NCI-H1417 treated with DMSO at 0.1 percent for 48 hours (cell line): ENCODE measurements around the gene LCA5.
"Not testable (repeated sequence)": the region's sequence is repeated elsewhere in the genome, so short reads cannot be mapped to it uniquely, and the experiment has no call there.

ENCODE experiments used
- DNase-seq: peaks from one replicate; lab custom pipeline; 2025; lab: John Stamatoyannopoulos, UW

LCA5 gene

GRCh38 chr6:79538106-79538971 is 1.1 kb upstream of the LCA5 start:
- no peak for DNase-seq

- no peak for DNase-seq
Observed at GRCh38 chr6:79536585-79536953, 661 bp downstream of the LCA5 start.

GRCh38 chr6:79529567-79529966 is 7.7 kb downstream of the LCA5 start:
- not testable (repeated sequence) for DNase-seq

- no peak for DNase-seq
Observed at GRCh38 chr6:79526897-79527296, 10.3 kb downstream of the LCA5 start.

GRCh38 chr6:79525272-79526100 is 11.7 kb downstream of the LCA5 start:
- DNase-seq = no peak

GRCh38 chr6:79524065-79524464 is 13.2 kb downstream of the LCA5 start:
- DNase-seq = no peak

GRCh38 chr6:79522609-79523008 is 14.6 kb downstream of the LCA5 start:
- no peak for DNase-seq

- DNase-seq = no peak
Observed at GRCh38 chr6:79520534-79520933, 16.7 kb downstream of the LCA5 start.

- no peak for DNase-seq
Observed at GRCh38 chr6:79518842-79519241, 18.4 kb downstream of the LCA5 start.

- DNase-seq = no peak
Observed at GRCh38 chr6:79515436-79515835, 21.8 kb downstream of the LCA5 start.

GRCh38 chr6:79513111-79513510 is 24.1 kb downstream of the LCA5 start:
- no peak for DNase-seq

GRCh38 chr6:79512014-79512413 is 25.2 kb downstream of the LCA5 start:
- DNase-seq = no peak

- no peak for DNase-seq
Observed at GRCh38 chr6:79510707-79511106, 26.5 kb downstream of the LCA5 start.

GRCh38 chr6:79506251-79506650 is 31.0 kb downstream of the LCA5 start:
- no peak for DNase-seq

GRCh38 chr6:79504372-79504771 is 32.9 kb downstream of the LCA5 start:
- DNase-seq = no peak

- no peak for DNase-seq
Observed at GRCh38 chr6:79498842-79499241, 38.4 kb downstream of the LCA5 start.

- DNase-seq = no peak
Observed at GRCh38 chr6:79495246-79495645, 42.0 kb downstream of the LCA5 start.

- DNase-seq = no peak
Observed at GRCh38 chr6:79494841-79495240, 42.4 kb downstream of the LCA5 start.

- no peak for DNase-seq
Observed at GRCh38 chr6:79470728-79471127, 66.5 kb downstream of the LCA5 start.

GRCh38 chr6:79469376-79470246 is 67.6 kb downstream of the LCA5 start:
- DNase-seq = no peak

- no peak for DNase-seq
Observed at GRCh38 chr6:79468587-79468986, 68.6 kb downstream of the LCA5 start.

- DNase-seq = no peak
Observed at GRCh38 chr6:79468116-79468515, 69.1 kb downstream of the LCA5 start.
